ENCODE data around the gene SDR42E1.

- TF ChIP-seq FOS (IDR thresholded peaks at IDR 0.05; ENCODE audit: borderline replicate concordance, extremely low read depth, insufficient read length) (no peak), CREM (IDR thresholded peaks at IDR 0.05; ENCODE audit: low read depth) (no peak), TBL1XR1 (IDR thresholded peaks at IDR 0.05; ENCODE audit: low read depth, low read length) (no peak), POLR2AphosphoS5 (IDR thresholded peaks at IDR 0.05; ENCODE audit: low read length) (no peak), PAX5 (IDR thresholded peaks at IDR 0.05; ENCODE audit: borderline replicate concordance, low read depth, low read length) (no peak), NRF1 (conservative IDR thresholded peaks at IDR 0.05; ENCODE audit: low read depth, low read length) (no peak), CHD1 (IDR thresholded peaks at IDR 0.05; ENCODE audit: low read depth, low read length) (no peak), SREBF2 (IDR thresholded peaks at IDR 0.05; ENCODE audit: low read length) (no peak), EZH2 (IDR thresholded peaks at IDR 0.05; ENCODE audit: borderline replicate concordance, control insufficient read depth, low read depth, low read length) (no peak)
- TF ChIP-seq, protein P1, sequence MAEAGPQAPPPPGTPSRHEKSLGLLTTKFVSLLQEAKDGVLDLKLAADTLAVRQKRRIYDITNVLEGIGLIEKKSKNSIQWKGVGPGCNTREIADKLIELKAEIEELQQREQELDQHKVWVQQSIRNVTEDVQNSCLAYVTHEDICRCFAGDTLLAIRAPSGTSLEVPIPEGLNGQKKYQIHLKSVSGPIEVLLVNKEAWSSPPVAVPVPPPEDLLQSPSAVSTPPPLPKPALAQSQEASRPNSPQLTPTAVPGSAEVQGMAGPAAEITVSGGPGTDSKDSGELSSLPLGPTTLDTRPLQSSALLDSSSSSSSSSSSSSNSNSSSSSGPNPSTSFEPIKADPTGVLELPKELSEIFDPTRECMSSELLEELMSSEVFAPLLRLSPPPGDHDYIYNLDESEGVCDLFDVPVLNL (IDR thresholded peaks at IDR 0.05; ENCODE audit: low read depth, low read length), result no peak
- TF ChIP-seq, protein P2, sequence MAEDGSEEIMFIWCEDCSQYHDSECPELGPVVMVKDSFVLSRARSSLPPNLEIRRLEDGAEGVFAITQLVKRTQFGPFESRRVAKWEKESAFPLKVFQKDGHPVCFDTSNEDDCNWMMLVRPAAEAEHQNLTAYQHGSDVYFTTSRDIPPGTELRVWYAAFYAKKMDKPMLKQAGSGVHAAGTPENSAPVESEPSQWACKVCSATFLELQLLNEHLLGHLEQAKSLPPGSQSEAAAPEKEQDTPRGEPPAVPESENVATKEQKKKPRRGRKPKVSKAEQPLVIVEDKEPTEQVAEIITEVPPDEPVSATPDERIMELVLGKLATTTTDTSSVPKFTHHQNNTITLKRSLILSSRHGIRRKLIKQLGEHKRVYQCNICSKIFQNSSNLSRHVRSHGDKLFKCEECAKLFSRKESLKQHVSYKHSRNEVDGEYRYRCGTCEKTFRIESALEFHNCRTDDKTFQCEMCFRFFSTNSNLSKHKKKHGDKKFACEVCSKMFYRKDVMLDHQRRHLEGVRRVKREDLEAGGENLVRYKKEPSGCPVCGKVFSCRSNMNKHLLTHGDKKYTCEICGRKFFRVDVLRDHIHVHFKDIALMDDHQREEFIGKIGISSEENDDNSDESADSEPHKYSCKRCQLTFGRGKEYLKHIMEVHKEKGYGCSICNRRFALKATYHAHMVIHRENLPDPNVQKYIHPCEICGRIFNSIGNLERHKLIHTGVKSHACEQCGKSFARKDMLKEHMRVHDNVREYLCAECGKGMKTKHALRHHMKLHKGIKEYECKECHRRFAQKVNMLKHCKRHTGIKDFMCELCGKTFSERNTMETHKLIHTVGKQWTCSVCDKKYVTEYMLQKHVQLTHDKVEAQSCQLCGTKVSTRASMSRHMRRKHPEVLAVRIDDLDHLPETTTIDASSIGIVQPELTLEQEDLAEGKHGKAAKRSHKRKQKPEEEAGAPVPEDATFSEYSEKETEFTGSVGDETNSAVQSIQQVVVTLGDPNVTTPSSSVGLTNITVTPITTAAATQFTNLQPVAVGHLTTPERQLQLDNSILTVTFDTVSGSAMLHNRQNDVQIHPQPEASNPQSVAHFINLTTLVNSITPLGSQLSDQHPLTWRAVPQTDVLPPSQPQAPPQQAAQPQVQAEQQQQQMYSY (CRISPR knock-in tag; IDR thresholded peaks at IDR 0.05), result no peak
Observed at GRCh38 chr16:81987121-81987520, 24.1 kb downstream of the SDR42E1 start.
